GM10847 (cell line): ENCODE results near the gene INPP5E.

Source experiments
- POLR2A ChIP-seq: IDR thresholded peaks from 2 replicates; pipeline ENCODE4 v1.6.1; 2011; ENCODE audit not compliant: insufficient read length; ENCODE audit errors: extremely low read depth

The INPP5E gene

DNA sequence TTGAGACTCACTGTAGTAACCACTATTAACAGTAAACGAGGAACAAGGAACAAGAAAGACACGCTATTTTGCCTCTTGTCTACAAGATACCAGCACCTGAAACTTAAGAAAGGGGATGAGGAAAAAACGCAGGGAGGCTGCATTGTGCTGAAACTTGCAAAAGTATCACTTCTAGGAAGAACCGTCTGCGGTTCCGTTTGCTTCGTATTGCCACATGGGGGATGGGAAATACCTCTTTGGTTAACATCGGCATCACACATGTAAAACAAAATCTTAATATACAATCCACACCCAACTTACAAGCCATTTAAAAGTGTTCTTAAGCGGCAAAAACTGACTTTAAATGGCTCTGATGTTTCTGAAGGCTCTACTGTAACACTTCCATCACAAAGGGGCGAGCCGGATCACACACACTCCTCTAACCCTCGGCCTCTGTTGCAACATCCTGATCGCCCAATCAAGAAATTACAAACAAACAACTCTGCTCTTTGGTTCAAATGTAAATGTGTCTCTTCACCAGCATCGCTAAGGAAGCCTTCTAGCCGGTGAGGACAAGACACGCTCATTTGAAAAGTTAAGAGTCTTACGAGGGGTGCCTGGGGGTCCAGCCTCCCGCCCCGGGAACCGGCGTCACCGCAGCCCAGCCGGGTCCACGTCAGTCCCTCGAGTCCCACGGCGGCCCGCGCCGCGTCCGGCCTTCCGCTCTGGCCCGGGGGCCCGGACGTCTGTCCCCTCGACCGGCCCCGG, 42.6 kb upstream of the INPP5E start:
- TF ChIP-seq POLR2A = no peak

DNA sequence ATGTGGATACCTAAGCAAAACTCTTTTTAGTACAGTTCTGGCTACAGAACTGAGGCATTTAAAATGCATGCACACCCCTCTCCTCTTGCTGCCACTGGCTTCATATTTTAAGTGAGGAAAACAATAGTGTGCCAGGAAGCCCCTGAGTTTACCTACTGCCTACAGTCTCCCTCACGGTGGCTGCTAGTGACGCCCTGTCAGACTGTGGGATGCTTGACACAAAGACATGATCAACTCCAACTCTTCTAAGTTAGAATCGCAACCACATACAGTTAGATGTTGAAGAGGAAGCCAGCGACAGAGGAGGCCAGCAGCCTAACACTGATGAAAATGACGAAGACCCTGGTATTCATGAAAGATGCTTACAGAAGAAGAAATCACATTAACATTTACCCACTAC, 41.9 kb upstream of the INPP5E start:
- TF ChIP-seq POLR2A = no peak

DNA sequence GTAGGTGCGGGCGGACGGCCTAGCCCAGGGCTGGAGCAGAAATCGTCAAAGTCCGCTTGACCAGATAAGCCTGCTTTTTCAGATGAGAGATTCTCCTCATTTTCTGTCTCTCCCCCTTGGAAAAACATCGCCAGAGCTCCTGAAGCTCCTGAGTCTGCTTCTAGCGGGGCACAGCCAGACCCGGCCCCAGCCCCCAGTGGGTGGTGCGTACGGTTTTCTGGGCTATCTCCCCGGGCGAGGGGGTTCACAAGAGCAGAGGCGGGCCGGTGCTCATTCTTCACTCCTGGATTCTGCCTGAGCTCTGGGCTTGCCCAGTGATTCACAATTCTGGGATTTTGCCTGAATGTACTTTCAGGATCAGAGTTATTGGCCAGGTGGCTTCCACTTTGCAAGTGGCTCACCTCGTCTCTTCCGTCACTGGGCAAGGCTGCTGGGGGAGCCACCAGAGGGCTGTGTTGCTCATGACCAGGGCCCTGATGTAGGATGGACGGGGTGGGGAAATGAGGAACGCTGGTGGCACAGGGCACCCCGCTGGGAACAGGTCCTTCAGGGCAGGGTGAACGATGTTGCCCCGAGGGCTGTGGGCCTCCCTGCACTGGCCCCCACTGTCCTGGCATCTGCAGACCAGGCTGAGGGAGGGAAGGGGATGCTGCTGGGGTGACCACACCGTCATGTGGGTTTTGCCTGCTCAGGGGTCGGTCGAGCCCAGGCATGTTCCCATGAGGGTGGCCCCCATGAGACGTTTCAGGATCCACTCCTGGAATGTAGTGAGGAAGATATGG, 36.9 kb upstream of the INPP5E start:
- TF ChIP-seq POLR2A = no peak

DNA sequence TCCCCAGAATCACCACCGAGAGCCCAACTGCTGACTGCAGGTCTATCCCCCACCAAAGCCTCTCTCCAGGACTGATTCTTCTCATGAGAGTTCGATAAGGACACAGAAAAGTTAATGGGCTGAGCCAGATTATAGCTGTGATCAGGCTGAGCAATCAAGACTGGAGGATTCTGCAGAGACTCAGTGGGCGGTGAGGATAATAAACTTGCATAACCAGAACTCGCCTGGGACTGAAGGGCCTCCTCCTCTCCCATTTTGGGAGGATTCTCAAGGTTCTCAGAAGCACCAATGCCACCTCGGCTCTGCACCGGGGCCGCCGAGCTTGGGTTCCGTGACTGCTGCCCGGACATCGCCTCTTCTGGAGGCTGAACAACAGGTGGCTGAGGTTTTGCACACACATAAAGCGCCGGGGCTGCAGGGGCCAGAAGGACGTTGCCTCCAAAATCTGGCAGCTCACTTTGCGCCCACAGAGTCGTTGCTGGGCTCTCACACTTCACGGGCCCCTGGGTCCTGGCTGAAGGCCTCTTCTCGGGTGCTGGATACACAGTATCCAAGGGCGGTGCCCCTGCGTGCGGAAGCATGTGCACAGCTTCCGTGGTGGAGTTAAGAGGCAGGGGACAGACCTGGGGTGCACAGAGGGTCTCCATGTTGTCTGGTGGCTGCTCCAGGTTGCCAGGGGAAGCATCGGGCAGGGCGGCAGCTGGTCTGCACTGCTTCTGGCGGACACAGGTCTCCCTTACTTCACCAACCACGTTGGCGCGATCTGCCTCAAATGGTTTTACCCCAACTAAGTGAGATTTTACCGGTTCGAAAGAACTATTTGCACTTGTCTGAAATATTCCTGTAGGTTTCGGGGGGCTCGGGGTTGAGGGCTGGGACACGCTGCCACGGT, 35.6 kb upstream of the INPP5E start:
- TF ChIP-seq POLR2A = no peak

DNA sequence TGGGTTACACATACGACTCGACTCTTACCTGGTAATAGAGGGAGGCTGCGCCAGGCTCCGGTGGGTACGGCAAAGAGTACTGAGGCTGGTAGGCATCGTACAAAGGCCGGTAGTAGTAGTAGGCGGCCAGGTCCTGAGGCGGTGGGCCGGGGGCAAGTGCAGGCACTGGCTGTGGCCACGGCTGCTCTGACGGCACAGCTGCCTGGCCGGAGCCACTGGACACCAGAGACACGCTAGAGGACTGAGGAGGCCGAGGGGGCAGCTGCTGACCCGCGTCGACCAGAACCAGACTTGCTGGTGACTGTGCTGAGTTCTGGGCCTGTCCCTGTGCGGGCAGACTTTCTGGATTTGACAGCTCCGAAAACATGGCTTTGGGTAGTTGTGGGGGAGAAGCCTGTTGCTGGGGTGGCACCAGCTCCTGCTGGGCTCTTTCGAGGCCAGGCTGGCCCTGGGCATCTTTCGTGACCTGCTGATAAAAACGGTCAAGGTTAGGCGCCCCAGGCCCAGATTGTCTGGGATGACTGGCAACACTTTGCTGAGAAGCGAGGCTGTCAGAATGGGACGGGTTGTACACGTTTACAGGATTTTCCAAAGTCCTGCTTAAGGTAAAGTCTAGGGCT, 34.5 kb upstream of the INPP5E start:
- TF ChIP-seq POLR2A = no peak

DNA sequence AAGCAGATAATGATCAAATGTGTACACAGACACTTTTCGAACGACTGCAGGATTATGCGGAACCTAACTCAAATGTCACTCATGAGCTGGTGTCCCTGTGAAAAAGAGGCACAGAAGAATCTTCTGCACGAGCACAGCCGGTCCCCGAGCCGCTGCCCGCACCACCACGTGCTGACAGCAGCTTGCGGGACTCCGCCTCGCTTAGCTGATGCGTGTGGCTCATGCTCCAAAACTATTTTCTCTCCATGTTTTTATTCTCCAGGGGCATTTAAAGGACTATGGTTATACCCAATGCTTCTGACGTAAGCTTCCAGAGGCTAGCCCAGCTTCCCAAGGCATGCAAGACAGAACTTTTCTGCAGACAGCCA, 33.7 kb upstream of the INPP5E start:
- no peak for TF ChIP-seq POLR2A

DNA sequence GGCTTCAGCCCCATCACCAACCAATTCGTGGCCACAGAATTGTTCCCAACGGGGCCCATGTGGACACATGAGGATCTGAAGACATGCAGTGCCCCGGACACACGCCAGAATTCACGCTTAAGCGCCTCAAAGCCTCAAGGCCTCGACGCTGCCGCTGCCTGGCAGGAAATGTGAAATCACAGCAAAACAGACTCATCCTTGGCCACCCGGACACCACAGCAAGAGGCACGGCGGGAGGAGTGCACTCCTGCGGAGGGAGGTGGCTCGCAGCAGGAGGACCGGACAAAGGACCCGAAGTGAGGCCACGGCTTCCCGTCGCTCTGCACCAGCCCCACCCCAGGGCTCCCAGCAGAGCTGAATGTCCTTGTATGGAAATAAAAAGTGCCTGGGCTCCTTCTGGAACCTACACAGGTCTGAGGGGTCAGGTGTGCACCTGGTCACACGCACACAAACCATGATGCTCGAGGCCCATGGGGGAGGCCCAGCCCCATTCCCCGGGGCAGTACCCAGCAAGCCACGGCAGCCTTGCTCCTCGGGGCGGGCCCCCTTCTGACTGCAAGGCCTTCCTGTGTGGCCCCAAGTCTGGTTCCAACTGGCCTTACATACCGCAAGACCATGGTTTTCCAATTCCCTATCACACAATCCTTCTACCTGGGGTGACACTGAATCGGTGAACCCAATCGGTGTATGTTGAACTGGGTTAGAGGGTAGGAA, 33.2 kb upstream of the INPP5E start:
- TF ChIP-seq POLR2A = no peak

DNA sequence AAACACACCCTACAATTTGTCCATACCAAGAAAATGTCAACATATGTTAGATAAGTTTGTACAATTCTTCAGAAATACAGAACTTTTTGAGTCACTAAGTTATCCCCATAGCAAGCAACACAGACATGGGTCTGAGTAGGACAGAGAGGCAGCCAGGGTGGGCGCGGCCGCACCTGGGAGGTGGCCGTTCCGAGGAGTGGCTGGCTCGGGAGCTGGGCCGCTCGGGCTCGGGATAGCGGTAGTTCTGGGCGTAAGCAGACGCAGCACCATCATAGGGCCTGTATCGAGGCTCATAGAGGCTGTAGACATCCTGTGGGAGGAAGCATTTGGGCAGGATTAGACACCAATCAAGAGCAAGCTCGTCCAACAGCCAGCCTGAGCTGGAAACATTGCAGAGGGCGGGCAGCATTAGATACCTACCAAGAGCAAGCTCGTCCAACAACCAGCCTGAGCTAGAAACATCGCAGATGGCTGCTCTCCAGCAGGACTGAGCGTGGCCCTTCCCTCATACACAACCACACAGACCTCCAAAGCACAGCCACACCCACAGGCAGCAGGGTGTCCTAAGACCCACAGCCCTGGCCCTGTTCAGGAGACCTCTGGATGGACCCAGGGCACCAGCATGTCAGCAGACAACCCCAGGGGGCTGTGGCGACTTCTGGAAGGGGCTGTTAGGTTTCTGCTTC, 32.3 kb upstream of the INPP5E start:
- no peak for TF ChIP-seq POLR2A

DNA sequence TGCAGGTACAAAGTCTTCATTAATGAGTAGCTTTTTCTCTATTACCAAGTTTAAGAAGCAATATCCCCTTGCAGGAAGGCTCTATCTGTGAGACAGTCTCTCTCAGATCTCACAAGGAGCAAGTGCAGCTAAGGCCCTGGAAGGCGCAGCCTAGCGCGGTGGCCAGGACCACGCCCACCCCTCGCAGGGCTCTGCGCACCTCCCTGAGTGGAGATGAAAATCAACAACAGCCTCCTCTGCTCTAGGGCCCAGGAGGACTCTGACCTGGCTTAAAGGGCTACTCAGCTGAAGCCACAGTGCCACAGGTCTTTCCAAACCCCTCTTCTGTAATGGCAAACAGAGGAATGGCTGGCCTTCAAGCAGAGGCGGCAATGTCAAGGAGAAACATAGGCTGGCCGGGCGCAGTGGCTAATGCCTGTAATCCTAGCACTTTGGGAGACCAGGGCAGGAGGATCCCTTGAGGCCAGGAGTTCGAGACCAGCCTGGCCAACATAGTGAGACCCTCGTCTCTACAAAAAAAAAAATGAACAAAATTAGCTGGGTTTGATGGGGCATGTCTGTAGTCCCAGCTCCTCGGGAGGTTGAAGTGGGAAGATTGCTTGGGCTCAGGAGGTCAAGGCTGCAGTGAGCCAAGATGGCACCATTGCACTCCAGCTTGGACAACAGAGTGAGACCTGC, 31.3 kb upstream of the INPP5E start:
- TF ChIP-seq POLR2A = no peak

DNA sequence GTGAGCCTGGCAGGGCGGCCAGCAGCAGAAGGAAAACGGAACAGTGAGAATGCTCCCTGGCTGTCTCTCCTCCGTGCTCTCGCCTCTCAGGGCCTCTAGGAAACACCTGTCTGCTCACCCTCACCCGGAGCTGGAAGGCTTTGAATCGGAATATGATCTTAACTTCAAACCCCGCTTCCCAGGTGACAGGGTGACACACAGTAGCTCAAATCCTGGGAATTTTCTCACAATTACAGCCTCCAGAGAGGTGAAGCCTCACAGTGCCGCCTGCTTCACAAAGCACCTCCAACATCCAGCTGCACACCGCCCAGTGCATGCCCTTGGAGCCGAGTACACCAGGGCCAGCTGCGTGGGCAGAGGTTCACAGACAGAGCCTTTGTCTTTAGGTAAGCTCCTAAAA, 30.7 kb upstream of the INPP5E start:
- TF ChIP-seq POLR2A = no peak

DNA sequence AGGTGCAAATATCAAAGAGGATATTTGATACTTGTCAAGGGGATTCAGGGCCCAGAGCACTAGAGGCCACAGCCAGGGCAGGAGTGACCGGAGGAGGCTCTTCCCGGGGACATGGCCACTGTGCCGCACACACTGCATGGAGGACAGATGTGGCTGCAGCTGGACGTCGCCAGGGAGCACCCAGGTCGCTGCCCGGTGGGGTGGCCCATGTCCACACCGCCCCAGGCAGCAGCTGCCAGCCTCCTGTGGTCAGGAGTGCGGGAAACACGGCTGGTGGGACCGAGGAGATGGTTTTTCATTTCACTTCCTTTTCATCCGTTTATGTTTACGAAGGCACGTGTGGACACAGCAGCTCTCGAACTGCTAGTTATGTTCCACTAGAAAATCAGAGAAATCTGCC, 28.1 kb upstream of the INPP5E start:
- no peak for TF ChIP-seq POLR2A

DNA sequence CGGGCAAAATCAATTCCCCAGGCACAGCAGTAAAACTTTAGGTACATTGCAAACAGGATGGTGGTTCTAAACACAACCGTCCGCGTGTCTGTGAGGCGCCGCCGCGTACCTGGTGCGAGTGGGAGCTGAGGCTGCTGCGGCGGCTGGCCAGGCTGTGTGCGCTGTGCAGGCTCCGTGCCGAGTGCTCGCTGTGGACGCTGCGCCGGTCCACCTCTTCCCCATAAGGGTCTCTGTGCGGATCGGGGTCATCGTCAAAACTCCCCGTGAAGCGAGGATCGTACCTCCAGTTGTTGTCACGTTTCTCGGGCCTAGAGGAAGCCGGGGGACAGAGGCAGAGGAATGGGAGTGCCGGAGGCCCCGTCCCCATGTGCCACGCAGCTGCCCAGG, 26.5 kb upstream of the INPP5E start:
- no peak for TF ChIP-seq POLR2A

DNA sequence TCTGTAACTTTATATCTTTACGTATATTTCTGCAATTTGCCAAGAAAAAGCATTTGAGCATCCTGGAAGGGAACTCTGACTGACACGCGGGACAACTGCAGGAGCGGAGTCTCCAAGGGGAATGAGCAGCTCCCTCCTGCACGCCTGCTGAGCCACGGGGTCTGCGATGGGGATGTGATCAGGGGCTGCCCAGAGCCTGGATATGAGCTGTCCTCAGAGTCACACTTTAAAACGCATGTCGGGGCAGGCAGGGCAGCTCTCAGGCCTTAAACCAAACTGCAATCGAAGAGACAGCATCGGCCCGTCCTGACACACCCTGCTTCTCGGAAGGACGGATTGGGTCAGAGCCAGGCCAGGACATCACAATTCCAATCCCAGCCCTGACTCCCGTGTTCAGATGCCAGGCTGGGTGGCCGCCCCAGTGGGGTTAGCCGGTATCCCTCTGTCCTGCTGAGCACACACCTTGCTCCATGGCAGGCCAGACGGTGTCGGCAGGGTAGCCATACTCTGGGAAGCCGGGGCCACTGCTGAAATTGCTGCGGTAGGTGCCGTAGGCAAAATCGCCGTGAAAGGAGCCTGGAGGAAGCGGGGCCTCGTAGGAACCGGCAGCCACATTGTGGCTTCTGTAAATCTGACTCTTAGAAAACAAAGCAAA, 26.0 kb upstream of the INPP5E start:
- TF ChIP-seq POLR2A = no peak

DNA sequence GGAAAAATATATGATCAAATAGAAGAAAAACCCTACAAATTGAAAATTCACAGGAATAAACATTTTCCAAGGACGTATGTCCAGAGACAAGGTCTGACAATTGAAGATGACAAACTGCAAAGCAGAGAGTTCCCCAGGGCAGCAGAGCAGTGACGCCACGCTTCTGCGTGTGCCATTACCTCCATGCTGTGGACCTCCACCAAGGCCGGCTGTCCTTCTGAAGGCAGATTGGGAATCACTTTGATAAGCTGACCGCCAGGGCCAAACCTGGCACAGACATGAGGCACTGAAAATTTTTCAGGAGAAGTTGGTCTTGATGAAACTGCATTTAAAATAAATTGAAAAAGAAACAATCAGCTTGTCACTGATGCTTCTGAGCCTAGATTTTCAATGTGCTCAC, 24.6 kb upstream of the INPP5E start:
- TF ChIP-seq POLR2A = no peak

DNA sequence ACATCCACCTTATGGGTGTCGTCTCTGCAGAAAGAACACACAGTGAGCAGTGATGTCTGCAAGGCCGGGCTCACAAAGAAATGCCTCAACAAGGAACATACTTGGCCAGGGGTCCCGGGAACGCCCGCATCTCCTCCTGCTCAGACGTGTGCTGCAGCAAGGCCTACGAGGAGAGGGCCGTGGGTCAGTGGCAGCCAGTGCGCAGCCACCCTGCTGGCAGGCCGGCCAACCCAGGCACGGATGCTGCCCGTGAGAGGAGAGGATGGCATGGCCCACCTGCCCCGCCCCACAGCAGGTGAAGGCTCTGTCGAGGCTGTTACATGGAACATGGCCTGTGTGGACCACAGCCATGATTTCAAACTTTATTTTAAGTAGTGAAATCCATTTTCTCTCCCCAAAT, 23.9 kb upstream of the INPP5E start:
- no peak for TF ChIP-seq POLR2A
